GM12801 (cell line): ENCODE data around the gene GZF1.

Experiments
- TF ChIP-seq, protein P1 (sequence below): IDR thresholded peaks from one replicate; pipeline ENCODE4 v1.5.1; 2011; ENCODE audit warnings: control low read depth; ENCODE audit not compliant: insufficient read length; ENCODE audit errors: extremely low read depth

GZF1 gene

DNA sequence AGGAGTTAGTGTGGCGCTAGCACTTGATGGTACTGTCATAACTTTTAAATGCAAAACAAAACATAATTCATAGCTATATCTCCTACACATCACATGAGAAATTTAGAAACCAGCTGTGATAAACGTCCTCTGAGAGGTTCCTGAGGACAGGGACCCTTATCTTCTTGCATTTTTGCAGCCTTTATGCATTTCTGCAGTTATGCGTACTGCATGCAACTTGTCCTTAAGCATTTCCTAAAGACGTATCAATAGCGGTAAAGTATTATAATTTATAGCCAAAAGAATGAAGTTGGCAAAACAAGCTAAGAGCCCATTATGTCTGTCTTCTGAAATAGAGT is 57.6 kb downstream of the GZF1 start:
- TF ChIP-seq, protein P1, sequence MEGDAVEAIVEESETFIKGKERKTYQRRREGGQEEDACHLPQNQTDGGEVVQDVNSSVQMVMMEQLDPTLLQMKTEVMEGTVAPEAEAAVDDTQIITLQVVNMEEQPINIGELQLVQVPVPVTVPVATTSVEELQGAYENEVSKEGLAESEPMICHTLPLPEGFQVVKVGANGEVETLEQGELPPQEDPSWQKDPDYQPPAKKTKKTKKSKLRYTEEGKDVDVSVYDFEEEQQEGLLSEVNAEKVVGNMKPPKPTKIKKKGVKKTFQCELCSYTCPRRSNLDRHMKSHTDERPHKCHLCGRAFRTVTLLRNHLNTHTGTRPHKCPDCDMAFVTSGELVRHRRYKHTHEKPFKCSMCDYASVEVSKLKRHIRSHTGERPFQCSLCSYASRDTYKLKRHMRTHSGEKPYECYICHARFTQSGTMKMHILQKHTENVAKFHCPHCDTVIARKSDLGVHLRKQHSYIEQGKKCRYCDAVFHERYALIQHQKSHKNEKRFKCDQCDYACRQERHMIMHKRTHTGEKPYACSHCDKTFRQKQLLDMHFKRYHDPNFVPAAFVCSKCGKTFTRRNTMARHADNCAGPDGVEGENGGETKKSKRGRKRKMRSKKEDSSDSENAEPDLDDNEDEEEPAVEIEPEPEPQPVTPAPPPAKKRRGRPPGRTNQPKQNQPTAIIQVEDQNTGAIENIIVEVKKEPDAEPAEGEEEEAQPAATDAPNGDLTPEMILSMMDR: no peak

DNA sequence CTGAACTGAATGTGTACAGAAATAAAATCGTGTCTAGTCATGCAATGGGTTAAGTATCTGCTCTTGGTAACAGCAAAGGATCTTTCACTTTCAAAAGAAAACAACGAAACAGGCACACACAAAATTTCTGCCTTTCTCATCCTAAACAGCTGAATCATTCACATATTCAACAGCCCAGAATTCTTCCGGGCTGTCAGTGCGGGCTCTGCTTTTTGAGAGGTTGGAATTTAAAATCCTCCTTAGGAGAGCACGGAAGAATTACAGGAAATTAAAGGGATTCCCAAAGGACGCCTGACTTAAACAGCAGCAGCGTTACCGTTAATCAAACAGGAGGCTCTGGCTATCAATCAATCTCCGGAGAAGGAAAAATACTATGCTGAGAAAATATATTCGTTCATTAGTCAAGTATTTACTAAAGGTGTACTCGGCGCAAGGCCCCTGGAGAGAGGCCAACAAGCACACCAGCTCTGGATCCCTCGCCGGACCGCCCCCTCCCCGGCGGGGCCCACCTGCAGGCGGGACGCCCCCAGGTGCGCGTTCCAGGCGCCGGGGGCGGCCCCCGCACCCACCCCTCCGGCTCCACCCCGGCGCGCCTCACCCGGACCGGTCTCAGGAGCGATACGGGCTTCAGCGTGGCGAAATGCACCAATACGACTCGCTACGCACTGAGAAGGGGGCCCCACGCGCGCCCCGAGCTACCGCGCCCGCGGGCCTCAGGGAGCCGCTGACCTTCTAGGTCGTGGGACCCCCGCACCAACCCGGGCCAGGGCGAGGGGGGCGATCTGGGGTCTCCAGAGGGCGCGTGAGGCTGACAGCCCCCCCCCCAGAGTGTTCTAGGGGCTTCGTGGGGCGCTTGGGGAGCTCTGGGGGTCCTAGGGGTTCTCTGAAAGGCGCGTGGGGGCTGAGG is 58.3 kb downstream of the GZF1 start:
- TF ChIP-seq, protein P1: no peak

DNA sequence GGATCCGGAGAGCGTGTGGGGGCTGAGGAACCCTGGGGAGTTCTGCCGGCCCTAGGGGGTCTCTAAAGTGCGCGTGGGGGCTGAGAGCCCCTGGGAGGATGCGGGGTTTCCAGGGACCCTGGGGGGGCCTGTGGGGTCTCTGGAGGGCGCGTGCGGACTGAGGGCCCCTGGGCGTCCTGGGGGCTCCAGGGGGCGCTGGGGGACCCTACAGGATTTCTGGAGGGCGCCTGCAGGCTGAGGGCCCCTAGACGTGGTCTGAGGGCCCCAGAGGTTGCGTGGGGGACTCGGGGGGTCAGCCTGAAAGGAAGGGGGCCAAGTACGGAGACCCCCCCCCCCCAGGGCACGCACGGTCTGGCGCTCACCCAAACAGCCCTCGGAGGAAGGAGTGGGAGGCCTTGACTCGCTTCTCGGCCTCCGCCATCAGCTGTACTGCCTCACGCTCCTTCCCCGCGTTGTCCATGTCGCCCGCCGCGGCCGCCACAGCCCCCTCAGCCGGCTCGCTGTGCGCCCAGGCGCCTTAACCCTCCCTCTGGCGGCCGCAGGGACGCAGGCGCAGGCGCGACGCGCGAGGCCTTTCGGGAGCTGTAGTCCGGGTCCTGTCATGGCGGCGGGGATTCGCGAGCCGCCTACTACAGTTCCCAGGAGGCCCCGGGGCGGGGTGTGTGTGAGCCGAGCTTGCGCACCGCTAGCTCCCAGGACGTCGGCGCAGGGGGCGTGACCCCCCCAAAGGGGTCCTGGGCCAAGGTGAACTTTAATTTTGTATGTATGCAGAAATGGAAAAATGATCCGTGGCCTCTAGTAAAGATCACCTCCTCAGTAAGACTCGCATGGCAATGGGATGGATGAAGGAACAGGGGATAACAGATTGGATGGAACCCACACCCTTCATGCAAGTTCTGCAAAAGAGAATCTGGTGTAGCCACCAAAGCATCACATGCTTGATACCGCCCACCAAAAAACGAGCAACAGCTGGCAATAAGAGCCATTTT is 59.3 kb downstream of the GZF1 start, which contains the start of gene NAPB:
TSS of gene NAPB (minus strand) at position 546 of the 989 bp plus-strand sequence. CDS start at position 460, 86 bp downstream.
- TF ChIP-seq, protein P1: no peak
